Upper lobe of left lung (tissue), 4 donors: ENCODE results near the gene CAPRIN1.

Experiments used
- EP300 ChIP-seq, 4 donors: sonication (generic); formaldehyde crosslinking; IDR thresholded peaks; one replicate each; pipeline ENCODE4 v1.5.1; 2017; ENCODE audit warnings: antibody characterized with exemption in 4 of 4, control low read depth in 2 of 4
- TF ChIP-seq, protein P1 (sequence below), 6 experiments: fragments of 450-650 bp in 4 of 6; fragments of 200-600 bp in 2 of 6; sonication (generic) in 2 of 6; IDR thresholded peaks; one replicate each; pipeline ENCODE4 v1.5.1; 2016 to 2019; ENCODE audit warnings: antibody characterized with exemption in 6 of 6

- TF ChIP-seq, protein P1, sequence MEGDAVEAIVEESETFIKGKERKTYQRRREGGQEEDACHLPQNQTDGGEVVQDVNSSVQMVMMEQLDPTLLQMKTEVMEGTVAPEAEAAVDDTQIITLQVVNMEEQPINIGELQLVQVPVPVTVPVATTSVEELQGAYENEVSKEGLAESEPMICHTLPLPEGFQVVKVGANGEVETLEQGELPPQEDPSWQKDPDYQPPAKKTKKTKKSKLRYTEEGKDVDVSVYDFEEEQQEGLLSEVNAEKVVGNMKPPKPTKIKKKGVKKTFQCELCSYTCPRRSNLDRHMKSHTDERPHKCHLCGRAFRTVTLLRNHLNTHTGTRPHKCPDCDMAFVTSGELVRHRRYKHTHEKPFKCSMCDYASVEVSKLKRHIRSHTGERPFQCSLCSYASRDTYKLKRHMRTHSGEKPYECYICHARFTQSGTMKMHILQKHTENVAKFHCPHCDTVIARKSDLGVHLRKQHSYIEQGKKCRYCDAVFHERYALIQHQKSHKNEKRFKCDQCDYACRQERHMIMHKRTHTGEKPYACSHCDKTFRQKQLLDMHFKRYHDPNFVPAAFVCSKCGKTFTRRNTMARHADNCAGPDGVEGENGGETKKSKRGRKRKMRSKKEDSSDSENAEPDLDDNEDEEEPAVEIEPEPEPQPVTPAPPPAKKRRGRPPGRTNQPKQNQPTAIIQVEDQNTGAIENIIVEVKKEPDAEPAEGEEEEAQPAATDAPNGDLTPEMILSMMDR (IDR thresholded peaks at IDR 0.05) = no peak
- no peak for TF ChIP-seq EP300 (IDR thresholded peaks at IDR 0.05)
Measured at GRCh38 chr11:34111722-34112270, 60.3 kb downstream of the CAPRIN1 start.
